ENCODE measurements around the gene DIP2A. TPM values are rescaled to one million over a fixed set of nuclear protein-coding genes. Genes with fewer than 3 reads are reported as not detected.

Gene DIP2A
- total RNA-seq, 2 donors from 2014 or later = 27.2 to 33.0 TPM

DNA sequence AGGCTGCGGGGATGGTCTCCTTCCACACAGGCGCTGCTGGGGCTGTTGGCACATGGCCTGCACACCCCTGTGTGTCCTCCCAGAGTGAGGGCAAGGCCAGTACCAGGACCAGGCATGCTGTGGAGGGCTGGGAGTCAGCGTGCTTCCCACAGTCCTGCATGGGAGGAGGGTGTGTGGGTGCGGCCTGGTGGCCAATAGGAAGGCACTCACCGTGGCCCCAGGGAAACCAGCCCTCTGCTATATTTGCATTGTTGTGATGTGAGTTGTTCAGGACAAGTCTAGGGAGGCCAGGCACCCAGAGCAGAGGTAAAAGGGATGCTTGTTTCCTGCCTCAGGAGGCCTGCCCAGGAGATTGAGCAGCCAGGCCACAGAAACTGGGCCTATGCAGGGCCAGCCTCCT is 86.7 kb downstream of the DIP2A start:
- ATAC-seq (no peak), DNase-seq (no peak)
- intact Hi-C loops (cut with DNase I) = no loop called here

DNA sequence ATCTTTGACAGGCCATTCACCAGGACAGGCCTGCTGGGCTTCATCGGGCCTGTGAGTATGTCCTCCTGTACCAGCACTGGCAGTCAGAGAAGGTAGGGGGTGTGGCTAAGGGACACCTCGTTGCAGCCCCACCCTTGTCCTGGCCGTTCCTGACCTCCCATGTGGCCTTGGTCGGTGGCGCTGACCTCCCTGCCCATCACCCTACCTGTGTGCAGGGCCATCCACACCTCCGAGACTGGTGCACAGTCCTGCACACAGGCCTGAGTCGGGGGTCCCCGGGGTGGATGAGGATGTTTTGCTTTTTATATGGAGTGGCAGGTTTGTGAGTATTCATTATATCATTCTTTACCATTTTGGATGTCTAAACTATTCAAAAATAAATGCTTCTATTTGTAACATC is 87.2 kb downstream of the DIP2A start:
- no peak for DNase-seq
- ATAC-seq = no peak
- intact Hi-C loops (cut with DNase I) = no loop called here

DNA sequence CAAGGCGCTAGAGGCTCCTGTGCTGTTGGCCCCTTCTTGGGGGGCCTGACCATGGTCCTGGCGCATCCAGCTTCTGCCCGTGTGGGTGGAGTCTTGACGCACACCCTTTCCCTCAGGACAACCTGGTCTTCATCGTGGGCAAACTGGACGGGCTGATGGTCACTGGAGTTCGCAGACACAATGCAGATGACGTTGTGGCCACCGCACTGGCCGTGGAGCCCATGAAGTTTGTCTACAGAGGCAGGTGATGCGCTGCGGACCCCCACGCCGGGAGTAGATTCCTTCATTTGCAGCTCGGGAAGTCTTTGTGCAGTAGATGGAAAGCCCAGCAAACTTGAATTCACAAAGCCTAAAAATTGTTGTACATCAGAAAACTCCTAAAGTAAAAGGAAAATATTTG is 88.1 kb downstream of the DIP2A start:
- ATAC-seq = no peak
- intact Hi-C loops (cut with DNase I) = no loop called here
- DNase-seq = no peak

DNA sequence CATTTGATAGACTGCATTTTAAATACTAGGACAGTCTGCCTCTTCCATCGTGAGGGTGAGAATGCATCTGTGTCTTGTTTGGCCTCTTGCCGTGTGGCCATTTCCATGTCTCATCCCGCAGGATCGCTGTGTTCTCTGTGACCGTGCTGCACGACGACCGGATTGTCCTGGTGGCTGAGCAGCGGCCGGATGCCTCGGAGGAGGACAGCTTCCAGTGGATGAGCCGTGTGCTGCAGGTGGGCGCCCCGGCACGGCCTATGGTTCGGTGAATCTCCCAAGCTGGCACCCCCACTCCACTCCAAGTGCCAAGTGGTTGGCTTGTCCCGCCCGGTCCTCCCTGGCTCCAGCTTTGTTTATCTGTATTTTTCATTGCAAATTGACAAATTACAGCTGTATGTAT is 91.0 kb downstream of the DIP2A start:
- intact Hi-C loops (cut with DNase I) = no loop called here

DNA sequence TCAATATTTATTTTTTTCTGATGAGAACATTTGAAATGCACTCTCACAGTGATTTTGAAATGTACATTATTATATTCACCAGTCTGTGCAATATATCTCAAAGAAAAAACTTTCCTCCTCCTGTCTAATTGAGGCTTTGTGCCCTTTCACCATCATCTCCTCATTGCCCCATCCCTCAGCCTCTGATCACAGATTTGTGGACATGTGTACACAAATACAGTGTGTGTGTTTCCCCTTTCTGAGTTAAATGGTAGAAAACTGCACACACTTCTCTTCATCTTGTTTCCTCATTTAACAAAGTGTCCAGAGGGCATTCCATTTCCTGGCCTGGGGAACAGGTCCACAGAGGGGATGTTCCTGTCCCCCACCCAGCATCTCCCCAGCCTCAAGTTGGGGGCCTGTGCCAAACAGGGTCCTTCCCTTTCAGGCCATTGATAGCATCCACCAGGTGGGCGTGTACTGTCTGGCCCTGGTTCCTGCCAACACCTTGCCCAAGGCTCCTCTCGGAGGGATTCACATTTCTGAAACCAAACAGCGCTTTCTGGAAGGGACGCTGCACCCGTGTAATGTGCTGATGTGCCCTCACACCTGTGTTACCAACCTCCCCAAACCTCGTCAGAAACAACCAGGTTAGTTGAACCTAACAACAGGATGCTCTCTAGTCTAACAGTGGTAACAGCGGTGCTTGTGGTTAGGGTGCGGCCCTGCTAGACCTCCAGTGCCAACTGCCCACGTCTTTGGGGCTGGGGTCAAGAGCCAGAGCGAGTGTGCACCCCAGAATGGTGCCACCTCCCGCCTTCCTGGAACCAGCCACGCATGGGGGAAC is 91.6 kb downstream of the DIP2A start:
- DNase-seq (no peak), ATAC-seq (no peak)

More for the DNA sequence above, 91.0 kb downstream of the DIP2A start:
- DNase-seq = no peak
- no peak for ATAC-seq

DNA sequence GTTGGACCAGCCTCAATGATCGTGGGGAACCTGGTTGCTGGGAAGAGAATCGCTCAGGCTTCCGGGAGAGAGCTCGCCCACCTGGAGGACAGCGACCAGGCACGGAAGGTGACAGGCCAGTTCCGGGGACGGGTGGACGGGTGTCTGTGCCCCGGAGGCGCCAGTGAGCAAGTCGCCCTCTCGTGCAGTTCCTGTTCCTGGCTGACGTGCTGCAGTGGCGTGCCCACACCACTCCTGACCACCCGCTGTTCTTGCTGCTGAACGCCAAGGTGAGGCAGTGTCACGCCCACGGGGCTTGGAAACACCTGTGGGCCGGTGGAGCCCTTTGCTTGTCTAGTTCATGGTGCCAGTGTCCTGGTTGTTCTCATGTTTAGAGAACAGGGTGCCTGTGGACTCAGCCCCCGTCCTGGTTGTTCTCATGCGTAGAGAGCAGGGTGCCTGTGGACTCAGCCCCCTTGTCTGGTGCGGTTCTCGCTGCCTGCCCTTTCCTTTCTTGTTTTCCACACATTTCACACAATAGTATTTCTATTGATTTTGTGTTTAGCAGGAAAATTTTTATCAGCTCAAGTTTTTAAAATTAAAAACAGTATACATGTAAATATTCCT is 93.0 kb downstream of the DIP2A start:
- intact Hi-C loops (cut with DNase I) = no loop called here
- DNase-seq (no peak), ATAC-seq (no peak)

More for the DNA sequence above, 91.6 kb downstream of the DIP2A start:
- intact Hi-C loops (cut with DNase I) = no loop called here

DNA sequence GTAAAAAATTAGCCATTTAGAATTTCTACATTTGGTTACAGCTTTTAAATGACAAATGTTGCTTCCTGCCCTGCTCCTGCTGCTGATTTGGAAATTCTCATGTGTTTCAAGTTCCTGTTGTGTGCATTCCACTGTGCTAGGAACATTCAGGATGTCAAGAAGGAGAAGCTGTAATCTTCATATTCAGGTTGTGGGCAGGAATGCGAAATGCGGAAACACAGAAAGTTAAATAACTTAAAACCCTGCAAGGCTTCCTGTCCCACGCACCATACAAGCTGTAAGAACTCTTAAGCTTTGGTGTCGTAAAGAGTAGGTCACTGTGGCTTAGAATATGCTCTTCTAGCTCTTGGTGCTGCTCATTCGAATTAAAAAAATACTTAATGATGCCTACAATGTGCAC is 93.6 kb downstream of the DIP2A start:
- DNase-seq = no peak
- intact Hi-C loops (cut with DNase I) = no loop called here
- ATAC-seq = no peak

DNA sequence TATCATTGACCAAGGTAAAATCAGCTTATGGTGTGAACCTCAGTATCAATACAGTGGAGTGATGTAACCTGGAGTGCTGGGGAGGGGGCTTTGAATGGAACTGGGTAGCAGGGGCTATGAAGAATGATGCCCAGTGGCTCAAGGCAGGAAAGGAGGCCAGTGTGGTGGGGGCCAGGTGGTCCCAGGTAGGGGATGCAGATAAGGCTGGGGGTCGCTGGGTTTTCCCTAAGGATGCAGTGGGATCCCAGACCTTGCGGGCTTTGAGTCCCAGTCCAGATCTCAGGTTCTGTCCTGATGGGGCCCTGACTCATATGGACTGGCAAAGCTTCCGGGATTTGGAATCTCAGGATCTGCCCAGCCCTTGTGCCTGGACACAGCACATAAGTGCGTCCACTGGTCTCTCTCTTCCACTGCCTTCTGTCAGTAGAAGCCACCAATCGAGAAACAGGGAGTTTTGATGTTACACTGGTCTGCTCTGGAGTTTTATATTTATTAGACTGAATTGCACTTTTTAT is 94.2 kb downstream of the DIP2A start:
- no peak for DNase-seq
- no peak for ATAC-seq
- intact Hi-C loops (cut with DNase I) = no loop called here

DNA sequence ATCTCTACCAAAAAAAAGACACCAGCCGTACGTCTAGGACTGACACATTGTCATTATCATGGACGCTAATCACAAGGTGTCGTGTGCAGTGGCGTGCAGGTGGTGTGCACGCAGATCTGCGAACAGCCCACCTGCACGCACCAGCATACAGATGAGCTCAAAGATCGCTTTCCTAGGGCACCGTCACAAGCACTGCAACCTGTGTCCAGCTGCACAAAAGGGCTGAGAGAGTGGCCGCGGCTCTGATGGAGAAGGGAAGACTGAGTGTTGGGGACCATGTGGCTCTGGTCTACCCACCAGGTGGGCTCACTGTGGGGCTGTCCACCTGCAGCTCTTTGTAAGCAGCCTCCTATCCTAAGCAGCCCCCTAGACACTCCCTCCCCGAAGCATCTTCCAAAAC is 95.3 kb downstream of the DIP2A start:
- ATAC-seq (no peak), DNase-seq (no peak)
- intact Hi-C loops (cut with DNase I) = no loop called here

DNA sequence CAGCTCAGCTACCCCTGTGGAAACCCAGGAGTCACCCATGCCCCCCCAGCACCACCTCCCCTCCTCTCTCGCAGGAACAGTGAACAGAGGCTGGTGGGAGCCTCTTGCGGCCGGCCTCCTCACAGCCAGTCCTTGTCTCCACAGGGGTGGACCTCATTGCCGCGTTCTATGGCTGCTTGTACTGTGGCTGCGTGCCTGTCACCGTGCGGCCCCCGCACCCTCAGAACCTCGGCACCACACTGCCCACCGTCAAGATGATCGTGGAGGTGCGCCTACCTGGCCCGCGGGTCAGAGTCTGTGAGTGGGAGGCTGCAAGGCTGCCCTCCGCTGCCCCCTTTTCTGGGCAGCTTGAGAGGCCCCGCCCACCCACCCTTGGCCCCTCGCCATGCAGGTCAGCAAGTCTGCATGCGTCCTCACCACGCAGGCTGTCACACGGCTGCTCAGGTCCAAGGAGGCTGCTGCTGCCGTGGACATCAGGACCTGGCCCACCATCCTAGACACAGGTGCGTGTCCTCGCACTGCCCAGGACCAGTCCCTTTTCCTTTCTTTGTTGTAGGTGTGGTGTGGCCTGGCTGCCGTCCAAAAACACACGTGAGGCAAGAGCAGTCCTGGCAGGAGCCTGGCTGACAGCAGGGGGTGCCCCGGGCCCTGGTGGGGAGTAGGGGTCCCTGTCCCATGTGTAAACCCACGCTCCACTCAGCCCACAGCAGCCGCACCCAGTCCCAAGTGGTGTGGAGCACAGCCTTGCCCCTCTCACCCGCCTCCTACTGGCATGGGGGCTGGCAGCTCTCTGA is 95.9 kb downstream of the DIP2A start:
- DNase-seq (no peak), ATAC-seq (peak in 1 of 2 donors; percentile 7)
- intact Hi-C loops (cut with DNase I) = no loop called here

DNA sequence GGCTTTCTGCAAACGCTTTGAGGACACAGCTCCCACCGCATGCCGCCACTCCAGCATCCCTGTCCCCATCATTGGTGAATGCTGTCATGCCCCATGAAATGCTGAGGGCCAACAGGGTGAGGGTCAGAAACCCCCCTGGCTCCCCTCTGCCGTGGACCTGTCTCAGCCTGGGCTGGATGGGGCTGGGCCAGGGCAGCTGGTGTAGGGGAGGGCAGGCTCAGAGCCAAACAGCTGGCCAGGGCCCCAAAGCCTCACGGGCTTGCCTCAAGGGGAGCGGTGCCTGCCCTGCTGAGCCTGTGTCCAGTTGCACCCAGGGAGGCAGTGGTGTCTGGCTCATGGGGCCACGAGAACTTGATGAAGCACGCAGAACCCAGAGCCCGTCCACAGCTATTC is 96.5 kb downstream of the DIP2A start:
- intact Hi-C loops (cut with DNase I) = no loop called here
- ATAC-seq = peak; percentile 20 to 32
- no peak for DNase-seq

DNA sequence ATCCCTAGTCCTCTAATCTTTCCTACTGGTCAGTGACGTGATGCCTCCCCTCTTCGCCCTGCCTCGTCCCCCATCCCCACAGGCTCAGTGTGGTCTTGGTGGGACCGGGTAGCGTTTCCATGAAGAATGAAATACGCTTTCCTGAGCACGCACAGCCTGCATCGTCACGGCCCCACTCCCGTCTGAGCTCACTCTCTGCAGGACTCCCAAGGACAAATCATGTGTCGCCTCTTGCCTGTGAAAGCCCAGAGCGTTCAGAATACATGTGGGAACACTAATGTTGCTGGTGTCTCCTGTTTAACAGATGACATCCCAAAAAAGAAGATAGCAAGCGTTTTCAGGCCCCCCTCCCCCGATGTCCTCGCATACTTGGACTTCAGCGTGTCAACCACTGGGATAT is 97.0 kb downstream of the DIP2A start:
- intact Hi-C loops (cut with DNase I) = no loop called here
- peak; percentile 56 to 84 for ATAC-seq
- no peak for DNase-seq

DNA sequence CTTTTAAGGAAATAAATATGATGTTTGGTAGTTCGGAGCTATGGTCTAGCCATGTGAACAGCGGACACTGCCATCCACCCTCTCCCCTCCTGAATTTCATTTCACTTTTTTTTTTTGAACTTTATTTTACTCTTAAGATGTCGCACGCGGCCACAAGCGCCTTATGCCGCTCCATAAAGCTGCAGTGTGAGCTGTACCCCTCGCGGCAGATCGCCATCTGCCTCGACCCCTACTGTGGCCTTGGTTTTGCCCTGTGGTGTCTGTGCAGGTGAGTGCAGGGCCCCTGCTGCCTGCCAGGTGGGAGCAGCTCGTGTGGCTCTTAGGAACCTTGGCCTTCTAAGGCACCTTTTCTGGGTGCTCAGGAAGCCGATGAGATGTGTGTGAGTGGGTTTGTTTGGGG is 98.1 kb downstream of the DIP2A start:
- DNase-seq (no peak), ATAC-seq (no peak)
- intact Hi-C loops (cut with DNase I) = no loop called here

DNA sequence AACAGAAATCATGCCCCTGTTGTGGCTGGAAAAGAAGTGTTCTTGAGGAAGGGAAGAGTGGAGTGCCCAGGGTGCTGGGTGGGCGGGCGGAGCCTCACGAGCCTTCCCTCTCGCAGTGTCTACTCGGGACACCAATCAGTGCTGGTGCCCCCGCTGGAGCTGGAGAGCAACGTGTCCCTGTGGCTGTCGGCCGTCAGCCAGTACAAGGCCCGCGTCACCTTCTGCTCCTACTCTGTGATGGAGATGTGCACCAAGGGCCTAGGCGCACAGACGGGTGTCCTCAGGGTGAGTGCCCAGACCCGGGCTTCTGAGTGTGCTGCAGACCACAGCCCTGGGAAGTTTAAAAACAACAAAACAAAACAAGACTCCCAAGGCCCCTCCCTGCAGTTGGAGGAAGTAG is 98.8 kb downstream of the DIP2A start:
- DNase-seq (no peak), ATAC-seq (no peak)
- intact Hi-C loops (cut with DNase I) = no loop called here

DNA sequence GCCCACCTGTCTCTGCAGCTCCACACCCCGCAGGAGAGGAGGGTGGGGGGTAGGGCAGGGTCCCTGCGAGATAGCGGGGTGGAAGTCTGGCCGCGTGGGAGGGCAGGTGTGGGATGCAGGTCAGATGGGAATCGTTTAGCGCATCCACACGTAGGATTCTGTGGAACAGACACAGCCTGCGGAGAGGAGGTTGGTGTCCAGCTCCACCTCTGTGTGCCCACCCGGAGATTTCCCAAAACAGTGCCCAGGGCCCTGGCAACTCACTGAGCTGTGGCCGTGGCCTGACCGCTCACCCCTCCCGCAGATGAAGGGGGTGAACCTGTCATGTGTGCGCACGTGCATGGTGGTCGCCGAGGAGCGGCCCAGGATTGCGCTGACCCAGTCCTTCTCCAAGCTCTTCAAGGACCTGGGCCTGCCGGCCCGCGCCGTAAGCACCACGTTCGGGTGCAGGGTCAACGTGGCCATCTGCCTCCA is 99.3 kb downstream of the DIP2A start:
- intact Hi-C loops (cut with DNase I) = no loop called here
- ATAC-seq (no peak), DNase-seq (no peak)

DNA sequence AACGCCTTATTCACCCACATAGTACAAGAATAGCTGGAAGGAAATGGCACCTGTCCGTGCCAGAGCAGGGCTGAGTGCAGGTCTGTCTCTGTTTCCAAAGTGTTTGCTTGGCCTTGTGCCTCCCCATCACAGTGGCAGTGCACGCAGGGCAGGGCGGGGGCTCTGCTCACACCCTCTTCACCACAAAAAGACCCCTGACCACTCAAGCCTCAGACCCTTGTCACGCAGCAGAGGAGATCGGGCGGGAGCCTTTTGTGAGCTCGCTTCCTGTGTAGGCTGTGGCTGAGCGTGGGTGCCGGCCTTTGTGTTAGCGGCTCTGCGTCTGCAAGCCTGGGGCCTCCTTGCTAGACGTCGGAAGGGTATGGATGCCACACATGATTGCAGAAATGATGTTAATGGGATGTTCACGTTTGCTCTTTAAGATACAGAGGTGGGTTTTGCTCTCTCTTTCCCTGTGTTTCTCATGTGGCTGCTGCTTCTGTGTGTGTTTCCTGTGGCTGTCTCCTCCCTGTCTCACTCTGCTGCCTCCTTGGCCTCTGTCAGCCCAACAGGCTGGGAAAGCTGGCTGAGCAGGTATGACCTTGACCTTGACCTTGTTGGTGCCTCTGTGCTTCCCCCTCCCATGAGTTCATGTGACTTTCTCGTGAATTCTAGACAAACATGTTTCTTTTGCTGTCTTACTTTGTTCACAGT is 100.7 kb downstream of the DIP2A start:
- DNase-seq (no peak), ATAC-seq (no peak)
- intact Hi-C loops (cut with DNase I) = no loop called here

DNA sequence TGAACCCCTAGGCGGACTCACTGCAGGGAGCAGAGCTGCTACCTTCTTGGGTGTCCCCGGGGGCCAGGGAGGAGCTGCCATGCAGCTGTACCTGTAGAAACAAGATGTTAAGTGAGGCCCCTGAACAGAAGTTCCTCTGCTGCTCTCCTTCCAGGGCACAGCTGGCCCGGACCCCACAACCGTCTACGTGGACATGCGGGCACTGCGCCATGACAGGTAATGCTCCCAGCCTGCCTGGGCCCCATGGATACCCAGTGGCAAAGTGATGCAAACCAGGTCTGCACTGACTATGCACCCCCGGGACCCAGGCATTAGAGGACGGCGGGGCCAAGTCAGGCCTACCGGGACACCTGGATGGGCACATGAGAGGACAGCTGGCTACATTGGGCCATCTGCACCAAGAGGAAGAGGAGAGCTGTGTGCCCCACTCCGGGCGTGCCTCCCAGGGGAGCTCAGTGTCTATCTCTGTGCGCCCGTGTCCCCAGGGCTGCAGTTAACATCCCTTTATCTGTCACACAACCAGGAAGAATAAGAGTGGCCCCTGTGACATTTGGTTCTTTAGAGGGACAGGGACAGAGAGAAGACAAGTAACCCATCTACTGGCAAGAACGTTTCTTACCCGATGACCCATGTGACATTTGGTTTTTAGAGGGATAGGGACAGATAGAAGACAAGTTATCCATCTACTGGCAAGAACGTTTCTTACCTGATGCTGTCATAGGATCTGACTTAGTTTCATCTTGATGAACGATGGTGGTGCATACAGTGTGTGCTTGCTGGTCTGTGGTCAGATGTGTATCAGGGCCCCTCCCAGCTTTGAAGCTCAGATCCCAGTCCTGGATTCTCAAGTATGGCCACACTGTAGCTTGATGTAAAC is 102.1 kb downstream of the DIP2A start:
- intact Hi-C loops (cut with DNase I) = no loop called here
- no peak for DNase-seq
- ATAC-seq = no peak

DNA sequence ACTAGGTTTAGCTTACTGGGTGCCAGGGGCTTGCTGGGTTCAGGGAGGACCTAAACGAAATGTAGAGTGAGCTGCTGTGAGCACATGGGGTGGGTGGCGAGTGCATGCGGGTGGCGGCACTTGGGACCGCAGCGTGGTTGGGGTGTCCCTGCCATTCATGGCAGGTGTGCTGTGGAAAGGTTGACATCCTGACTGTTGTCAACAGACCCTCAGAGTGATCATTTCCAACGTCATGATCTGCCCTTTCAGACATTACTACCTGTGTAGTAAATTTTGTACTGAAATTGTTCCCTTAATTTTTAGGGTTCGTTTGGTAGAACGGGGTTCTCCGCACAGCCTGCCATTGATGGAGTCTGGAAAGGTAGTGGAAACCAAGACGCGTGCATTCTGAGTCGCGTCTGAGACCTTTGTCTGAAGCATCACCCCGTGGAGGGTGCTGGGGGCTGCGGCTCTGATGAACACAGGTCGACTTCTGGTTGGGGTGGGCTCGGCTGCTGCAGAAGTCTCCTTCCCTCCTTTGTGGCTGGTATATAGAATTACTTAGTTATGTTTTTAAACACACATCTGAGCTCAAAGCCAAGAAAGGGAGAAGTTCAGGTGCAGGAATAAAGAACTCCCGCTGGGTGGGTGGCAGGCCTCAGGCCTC is 102.9 kb downstream of the DIP2A start:
- no peak for ATAC-seq
- intact Hi-C loops (cut with DNase I) = no loop called here

More for the DNA sequence above, 102.9 kb downstream of the DIP2A start:
- no peak for DNase-seq

All from left cardiac atrium (tissue), 4 donors.